LNCAP (cell line): ENCODE data around the gene GNAS-AS1.
A peak's percentile ranks its signal among the peaks of the same experiment; 100 is the strongest.

Source experiments
- TF ChIP-seq, protein P1 (sequence below): fragments of 450-650 bp; IDR thresholded peaks from 2 replicates; pipeline ENCODE4 v1.5.1; 2017; ENCODE audit warnings: mild to moderate bottlenecking

The GNAS-AS1 gene

DNA sequence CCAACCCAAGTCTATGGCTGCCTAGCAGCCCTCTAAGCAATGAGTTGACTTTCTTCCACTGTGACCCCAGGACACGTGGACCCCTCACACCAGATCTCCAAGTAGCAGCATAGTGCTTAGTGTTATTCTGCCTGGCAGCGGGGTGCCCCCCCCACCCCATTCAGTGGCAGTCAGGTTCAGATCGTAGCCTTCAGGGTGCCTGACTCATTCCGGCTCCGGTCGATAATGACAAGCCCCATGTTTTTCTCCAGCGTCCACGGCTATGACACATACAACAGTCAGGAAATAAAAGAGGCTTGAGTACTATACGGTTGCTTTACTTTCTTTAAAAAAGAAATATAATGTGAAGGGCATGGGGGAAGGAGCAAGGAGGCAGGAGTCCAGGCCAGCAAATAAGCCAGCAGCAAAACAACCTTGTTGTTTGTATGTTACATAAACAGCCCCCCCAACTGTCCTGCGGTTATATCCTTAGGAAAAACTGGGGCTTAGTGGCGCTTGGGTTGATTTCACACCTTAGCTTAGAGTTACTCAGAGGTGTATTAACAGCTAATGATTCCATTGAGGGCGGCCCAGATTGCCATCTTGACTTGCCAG, 24.9 kb upstream of the GNAS-AS1 start:
- TF ChIP-seq, protein P1, sequence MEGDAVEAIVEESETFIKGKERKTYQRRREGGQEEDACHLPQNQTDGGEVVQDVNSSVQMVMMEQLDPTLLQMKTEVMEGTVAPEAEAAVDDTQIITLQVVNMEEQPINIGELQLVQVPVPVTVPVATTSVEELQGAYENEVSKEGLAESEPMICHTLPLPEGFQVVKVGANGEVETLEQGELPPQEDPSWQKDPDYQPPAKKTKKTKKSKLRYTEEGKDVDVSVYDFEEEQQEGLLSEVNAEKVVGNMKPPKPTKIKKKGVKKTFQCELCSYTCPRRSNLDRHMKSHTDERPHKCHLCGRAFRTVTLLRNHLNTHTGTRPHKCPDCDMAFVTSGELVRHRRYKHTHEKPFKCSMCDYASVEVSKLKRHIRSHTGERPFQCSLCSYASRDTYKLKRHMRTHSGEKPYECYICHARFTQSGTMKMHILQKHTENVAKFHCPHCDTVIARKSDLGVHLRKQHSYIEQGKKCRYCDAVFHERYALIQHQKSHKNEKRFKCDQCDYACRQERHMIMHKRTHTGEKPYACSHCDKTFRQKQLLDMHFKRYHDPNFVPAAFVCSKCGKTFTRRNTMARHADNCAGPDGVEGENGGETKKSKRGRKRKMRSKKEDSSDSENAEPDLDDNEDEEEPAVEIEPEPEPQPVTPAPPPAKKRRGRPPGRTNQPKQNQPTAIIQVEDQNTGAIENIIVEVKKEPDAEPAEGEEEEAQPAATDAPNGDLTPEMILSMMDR = no peak

DNA sequence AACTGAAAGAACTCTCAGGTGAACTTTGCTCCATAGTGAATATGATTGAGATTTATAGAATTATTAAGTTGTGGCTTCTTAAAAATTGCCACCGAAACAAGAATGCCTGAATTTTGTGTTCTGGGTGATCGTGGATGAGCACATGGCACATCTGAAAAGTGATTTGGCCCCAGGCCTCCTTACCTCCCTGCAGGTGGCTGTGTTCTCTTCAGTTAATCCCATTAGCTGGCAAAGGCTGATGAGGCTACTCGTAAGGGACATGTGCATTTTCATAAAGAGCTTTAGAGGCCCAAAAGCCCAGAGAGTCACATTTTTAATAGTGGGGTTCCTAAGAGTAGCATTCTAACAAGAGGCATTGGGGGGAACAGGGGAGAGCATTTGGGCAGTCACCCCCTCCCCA, 24.4 kb upstream of the GNAS-AS1 start:
- TF ChIP-seq, protein P1 = no peak

DNA sequence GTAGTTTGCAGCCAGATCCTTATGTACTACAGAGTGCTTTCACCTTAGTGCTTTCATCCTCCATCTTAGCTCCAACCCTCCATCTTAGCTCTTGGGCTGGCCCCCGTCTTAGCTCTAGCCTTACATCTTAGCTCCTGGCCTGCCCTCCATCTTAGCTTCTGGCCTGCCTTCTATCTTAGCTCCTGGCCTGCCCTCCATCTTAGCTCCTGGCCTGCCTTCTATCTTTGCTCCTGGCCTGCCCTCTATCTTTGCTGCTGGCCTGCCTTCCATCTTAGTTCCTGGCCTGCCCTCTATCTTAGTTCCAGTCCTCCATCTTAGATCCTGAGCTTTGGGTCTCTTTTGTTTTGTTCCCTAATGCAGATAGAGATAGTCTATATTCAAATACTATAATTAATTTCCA, 23.8 kb upstream of the GNAS-AS1 start:
- TF ChIP-seq, protein P1 = no peak

DNA sequence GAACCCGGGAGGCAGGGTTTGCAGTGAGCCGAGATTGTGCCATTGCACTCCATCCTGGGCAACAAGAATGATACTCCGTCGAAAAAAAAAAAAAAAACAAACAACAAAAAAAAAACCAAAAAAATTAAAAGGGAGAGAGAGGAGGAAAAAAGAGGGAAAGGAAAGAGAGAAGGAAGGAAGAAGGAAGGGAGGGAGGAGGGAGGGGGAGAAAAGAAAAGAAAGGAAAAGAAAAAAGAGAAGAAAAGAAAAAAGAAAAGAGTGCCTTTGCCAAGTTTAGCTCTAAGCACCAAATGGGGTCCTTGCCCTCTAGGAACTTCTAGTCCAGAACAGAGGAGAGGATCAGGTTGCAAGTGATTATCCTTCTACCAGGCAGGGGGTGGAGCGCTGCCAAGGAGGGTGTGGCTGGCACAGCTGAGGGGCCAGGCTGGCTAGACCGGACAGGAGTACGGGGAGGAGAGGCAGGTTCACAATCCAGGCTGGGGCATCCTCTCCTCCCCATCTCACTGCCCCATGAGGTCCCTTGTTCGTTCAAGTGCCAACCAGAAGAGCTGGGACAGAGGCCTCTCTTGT, 20.9 kb upstream of the GNAS-AS1 start:
- TF ChIP-seq, protein P1 = no peak

DNA sequence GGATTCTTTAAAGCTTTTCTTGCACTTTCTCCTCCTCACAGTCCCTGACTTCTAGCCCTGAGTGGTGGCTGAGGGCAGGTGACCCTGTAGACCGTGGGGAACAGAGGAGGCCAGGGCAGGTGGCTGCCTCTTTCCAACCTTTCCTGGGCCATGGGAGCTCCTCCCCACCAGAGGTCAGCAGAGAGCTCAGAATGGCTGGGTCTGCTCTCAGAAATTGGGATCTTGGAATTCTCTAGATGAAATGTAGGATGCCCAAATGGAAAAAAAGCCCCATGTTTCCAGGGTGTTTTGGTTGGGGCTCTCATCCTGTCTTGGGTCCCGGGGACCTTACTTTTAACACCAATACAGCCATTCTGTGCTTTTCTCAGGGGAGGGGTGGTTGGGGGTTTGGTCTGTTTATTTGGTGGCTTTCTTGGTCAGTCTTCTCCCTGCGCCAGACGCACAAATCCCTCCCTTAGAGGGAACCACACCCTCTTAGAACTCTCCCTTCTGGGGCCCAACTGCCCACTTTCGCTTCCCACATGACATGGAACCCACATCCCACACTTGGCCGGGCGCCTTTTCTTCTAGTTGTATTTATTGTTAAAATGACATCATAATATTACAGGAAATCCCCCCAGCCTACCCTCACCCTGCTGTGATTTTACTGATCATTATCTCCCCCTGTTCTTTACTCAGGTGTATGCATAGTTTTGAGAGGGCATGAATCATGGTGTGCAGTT, 19.8 kb upstream of the GNAS-AS1 start:
- TF ChIP-seq, protein P1 = peak; percentile 88

DNA sequence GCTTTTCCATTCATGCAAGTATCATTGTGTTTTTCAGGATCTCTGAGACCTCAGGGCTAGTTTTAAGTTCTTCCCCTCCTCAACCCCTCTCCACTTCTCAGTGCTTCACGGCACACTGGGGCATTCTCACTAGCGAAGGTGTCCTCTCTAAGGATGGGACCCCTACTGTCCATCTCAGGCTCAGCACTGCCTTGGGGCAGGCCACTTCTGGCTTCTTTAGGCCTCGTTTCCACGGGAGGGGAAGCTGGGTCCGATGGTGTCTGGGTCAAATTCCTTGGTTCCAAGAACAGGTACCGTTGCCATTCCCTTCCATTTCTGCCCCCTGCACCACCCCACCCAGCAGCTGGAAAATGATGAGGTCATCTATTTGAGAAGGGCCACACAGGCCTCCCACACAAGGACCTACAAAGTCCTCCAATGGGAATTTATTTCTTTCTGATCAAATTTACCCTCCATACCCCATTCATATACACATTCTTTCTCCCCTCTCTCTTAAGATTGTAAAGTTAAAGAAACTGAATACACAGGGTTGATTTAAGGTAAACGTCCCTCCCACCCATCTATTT, 19.0 kb upstream of the GNAS-AS1 start:
- TF ChIP-seq, protein P1 = no peak

DNA sequence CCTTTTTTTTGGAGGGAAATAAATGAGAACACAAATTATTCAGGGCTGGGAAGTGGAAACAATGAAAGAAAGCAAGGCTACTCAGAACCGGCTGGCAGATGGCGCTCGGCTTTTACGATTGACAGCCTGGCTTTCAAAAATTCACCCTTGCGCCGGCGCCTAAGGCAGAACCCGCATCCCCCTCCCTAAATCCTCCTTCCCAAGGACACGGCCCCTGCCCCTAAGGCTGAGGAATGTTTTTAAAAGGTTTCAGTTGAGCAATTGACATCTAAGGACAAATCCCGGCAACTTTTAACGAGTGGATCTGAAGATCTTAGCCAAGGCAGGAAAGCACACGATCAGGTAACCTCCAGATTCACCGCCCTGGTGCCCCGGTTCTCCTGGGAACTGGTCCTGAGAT, 18.1 kb upstream of the GNAS-AS1 start:
- TF ChIP-seq, protein P1 = no peak
